Limb (tissue), 2 donors: ENCODE results near the gene HOXA5.
A peak's percentile ranks its signal among the peaks of the same experiment; 100 is the strongest.

Experiments
- DNase-seq, 2 donors: peaks; one replicate each; pipeline ENCODE4 v3.0.0-alpha.2; 2016; ENCODE audit errors: extremely low spot score in 2 of 2

The HOXA5 gene

DNA sequence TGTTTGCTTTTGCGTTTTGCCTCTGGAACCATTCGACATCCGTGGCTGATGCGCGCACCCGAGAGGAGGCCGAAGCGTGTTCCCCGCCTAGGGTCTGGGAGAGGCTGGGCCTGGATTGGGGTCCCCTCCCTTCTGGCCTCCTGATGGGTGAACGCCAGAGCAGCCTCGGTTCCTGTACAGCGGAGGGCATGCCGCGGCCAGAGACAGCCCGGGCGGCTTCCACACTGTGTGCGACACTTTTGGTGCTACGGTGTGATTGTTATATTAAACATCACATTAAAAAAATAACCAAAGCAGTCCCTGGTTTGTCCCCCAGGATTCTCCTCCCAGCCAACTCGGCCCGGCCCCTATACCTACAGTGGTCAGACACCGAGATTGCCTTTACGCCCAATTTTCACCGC is 16.7 kb upstream of the HOXA5 start:
- peak in 1 of 2 donors; percentile 78 for DNase-seq

GRCh38 chr7:27159266-27160144 is 16.0 kb upstream of the HOXA5 start:
- DNase-seq: peak in 1 of 2 donors; percentile 65

GRCh38 chr7:27158436-27159265 is 15.2 kb upstream of the HOXA5 start:
- DNase-seq: peak in 1 of 2 donors; percentile 65

DNA sequence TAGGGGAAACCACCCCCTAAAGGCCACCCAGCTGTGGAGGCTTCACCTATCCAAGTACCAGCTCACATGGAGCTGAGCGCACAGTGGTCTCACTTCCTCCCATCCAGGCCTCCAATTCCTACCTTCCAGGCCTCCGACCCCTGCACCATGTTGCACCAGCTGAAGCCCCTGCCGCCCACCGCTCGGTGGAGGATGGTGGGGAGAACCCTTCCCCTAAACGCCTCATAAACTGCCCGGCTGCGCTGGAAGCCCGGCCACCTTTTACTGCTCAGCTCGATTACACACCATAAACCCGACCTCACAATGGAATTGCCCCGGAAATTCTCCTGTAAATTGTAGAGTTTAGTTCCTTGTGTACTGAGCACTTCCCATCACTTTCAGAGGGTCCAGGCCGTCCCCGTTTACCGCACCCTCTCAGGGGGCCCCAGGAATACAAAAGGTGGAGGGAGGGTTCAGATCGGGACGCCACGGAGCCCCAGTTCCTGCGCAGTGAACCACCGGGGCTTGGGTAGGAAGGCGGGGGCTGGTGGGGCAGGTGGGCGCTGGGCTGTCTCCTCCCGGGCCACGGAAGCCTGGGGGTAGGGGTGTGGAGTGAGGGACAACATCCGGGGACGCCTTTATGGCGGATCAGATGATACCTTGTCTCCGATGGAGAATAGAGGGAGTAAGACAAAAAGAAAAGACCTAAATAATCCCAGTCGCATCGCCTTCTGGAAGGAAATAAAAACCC is 14.4 kb upstream of the HOXA5 start:
- DNase-seq: peak in 1 of 2 donors; percentile 59

- no peak for DNase-seq
These were observed 13.6 kb upstream of the HOXA5 start for GRCh38 chr7:27156916-27157701.

DNA sequence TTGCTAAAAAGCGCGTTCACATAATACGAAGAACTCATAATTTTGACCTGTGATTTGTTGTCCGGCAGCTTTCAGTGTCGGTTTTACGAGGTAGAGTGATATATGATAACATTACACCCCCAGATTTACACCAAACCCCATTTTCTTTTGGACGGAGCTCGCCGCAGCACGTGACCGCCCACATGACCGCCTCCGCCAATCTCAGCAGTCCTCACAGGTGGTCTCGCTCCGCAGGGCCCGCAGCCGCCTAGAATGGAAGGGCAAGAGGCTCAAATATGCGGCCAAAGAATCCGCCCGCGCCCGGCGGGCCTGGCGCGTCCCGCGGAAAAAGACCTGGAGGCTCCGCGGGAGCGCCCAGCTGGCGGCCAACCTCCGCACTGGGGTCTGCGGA is 13.0 kb upstream of the HOXA5 start, which contains the start of gene HOXA7:
Gene HOXA7, minus strand, starts transcription at position 168 of the 391 bp plus-strand sequence. Its CDS starts 130 bp downstream, at position 38.
- DNase-seq: peak; percentile 86 to 92

- DNase-seq: no peak
These were observed 12.5 kb upstream of the HOXA5 start for GRCh38 chr7:27155816-27156507.

- DNase-seq: peak in 1 of 2 donors; percentile 65
These were observed 11.7 kb upstream of the HOXA5 start for GRCh38 chr7:27154901-27155815.

GRCh38 chr7:27154369-27154768 is 10.9 kb upstream of the HOXA5 start:
- DNase-seq: peak in 1 of 2 donors; percentile 40

GRCh38 chr7:27153526-27153925 is 10.0 kb upstream of the HOXA5 start:
- DNase-seq: peak in 1 of 2 donors; percentile 37

- no peak for DNase-seq
These were observed 9.4 kb upstream of the HOXA5 start for GRCh38 chr7:27152816-27153442.

DNA sequence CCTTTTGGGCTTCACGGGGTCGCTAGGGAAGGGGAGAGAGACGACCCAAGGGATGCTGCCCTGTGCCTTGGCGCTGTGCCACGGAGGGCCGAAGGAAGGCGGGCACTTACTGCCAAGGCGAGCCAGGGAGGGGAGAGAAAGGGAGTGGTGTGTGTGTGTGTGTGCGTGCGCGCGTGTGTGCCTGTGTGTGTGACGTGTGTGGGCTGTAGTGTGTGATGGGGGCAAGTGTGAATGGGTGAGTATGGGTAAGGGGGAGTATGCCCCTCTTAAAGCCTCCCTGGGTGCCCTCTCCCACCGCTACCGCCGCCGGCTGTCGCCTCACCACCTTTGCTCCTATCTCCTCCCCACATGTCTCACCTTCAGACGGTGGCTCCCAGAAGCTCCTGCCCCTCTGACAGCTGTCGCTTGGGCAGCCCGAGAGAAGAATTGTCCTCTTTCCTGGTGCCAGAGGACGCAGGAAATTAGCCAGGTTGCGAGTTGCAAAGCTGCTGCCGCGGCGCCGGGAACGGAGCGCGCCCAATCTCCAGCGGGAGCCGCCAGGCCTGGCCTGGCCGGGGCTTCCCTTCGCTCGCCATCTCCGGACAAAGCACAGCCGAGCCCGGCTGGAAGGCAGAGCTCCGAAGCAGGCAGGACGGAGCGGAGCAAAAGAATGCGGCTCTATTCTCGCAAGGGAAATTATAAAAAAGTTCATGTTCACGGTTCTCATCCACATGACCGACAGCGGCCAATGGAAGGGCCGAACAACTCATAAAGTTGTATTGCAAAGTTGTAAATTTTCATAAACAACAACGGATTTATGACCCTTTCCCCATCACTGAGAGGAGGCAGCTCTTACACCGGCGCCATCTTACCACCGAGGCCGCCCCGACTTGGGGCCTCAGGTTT is 8.7 kb upstream of the HOXA5 start, which contains the start of gene HOXA3:
Gene HOXA3, minus strand, starts transcription at position 653 of the 885 bp plus-strand sequence. CDS start 41,943 bp downstream, outside the sequence.
- peak; percentile 84 to 88 for DNase-seq

DNA sequence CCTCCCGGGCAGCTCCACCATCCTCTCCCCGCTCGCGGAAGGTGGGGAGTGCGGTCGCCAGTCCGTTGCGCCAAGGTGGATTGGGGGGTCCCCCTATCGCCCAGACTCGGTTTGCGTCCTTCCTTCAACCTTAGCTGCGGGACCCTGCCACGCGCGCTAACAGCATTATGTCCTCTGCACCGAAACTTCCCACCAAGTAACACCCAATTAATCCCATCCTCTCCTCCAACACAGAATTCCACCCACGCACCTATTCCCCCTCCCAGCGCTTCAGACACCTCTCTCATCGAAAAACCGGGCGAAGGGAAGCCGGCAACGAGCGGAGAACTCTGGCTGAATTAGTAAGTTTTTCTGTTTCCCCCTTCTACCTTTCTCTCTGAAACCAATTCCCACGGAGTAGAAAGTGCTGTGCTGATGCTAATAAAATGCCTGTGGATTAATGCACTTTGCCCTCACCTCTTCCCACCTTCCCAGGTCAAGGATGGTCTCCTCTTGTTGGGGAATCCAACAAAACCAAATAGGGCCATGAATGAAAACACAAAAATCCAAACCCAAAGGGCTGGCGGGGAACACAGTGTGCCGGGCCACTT is 8.0 kb upstream of the HOXA5 start:
- peak in 1 of 2 donors; percentile 71 for DNase-seq

- DNase-seq: peak; percentile 84 to 92
These were observed 7.3 kb upstream of the HOXA5 start for GRCh38 chr7:27150568-27151340.

GRCh38 chr7:27149842-27150567 is 6.5 kb upstream of the HOXA5 start:
- no peak for DNase-seq
